ENCODE data around the gene C16orf92. TPM values are rescaled to one million over a fixed set of nuclear protein-coding genes. Genes with fewer than 3 reads are reported as not detected.

C16orf92 gene
- total and polyA plus RNA-seq, 2 of the 13 experiments (the other 11 are each of a cell fraction or from before 2014, with no cell fraction given), result not detected

- TF ChIP-seq, protein P1, sequence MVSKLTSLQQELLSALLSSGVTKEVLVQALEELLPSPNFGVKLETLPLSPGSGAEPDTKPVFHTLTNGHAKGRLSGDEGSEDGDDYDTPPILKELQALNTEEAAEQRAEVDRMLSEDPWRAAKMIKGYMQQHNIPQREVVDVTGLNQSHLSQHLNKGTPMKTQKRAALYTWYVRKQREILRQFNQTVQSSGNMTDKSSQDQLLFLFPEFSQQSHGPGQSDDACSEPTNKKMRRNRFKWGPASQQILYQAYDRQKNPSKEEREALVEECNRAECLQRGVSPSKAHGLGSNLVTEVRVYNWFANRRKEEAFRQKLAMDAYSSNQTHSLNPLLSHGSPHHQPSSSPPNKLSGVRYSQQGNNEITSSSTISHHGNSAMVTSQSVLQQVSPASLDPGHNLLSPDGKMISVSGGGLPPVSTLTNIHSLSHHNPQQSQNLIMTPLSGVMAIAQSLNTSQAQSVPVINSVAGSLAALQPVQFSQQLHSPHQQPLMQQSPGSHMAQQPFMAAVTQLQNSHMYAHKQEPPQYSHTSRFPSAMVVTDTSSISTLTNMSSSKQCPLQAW (CRISPR knock-in tag; IDR thresholded peaks at IDR 0.05), result 0 out of 2 replicates have a peak, but pooled peaks have one; percentile 26
- peak; percentile 40; the same call in 1 of the 2 replicates for TF ChIP-seq ARID3A (IDR thresholded peaks at IDR 0.05; ENCODE audit: low read depth, low read length)
- no peak for TF ChIP-seq SMC3 (IDR thresholded peaks at IDR 0.05; ENCODE audit: low read length)
- no peak for TF ChIP-seq FOXA1 (IDR thresholded peaks at IDR 0.05)
- TF ChIP-seq FOXA1 (CRISPR knock-in tag; IDR thresholded peaks at IDR 0.05), result peak; percentile 40; the same call in 1 of the 2 replicates
- TF ChIP-seq MED1 (CRISPR knock-in tag; IDR thresholded peaks at IDR 0.05), result peak; percentile 51
- no peak for TF ChIP-seq NFIC (IDR thresholded peaks at IDR 0.05; ENCODE audit: low read length)
- 0 out of 2 replicates have a peak, but pooled peaks have one; percentile 31 for TF ChIP-seq TBX2 (CRISPR knock-in tag; IDR thresholded peaks at IDR 0.05; ENCODE audit: borderline replicate concordance)
- TF ChIP-seq RXRB (CRISPR knock-in tag; IDR thresholded peaks at IDR 0.05; ENCODE audit: borderline replicate concordance), result peak; percentile 61; the same call in 1 of the 2 replicates
- no peak for TF ChIP-seq KDM5A (IDR thresholded peaks at IDR 0.05; ENCODE audit: borderline replicate concordance, low read length)
- no peak for TF ChIP-seq SIX4 (CRISPR knock-in tag; IDR thresholded peaks at IDR 0.05)
- TF ChIP-seq BCL6 (CRISPR knock-in tag; IDR thresholded peaks at IDR 0.05), result peak; percentile 41; the same call in 1 of the 2 replicates
- TF ChIP-seq ARNTL (CRISPR knock-in tag; IDR thresholded peaks at IDR 0.05), result 0 out of 2 replicates have a peak, but pooled peaks have one; percentile 45
- peak; percentile 64 for TF ChIP-seq SALL1 (CRISPR knock-in tag; IDR thresholded peaks at IDR 0.05)
- no peak for TF ChIP-seq SOX6 (IDR thresholded peaks at IDR 0.05)
- TF ChIP-seq SOX6 (CRISPR knock-in tag; IDR thresholded peaks at IDR 0.05), result peak; percentile 56
- no peak for TF ChIP-seq NR2F6 (IDR thresholded peaks at IDR 0.05)
- peak; percentile 22; the same call in 1 of the 2 replicates for TF ChIP-seq NR2F6 (CRISPR knock-in tag; IDR thresholded peaks at IDR 0.05)
- no peak for TF ChIP-seq ZFP36L2 (CRISPR knock-in tag; IDR thresholded peaks at IDR 0.05)
- TF ChIP-seq RARA (CRISPR knock-in tag; IDR thresholded peaks at IDR 0.05), result peak; percentile 61
- TF ChIP-seq MAFF (IDR thresholded peaks at IDR 0.05; ENCODE audit: low read depth, low read length), result no peak
- peak; percentile 66; the same call in 1 of the 2 replicates for TF ChIP-seq SMAD1 (CRISPR knock-in tag; IDR thresholded peaks at IDR 0.05; ENCODE audit: borderline replicate concordance, low read depth)
- TF ChIP-seq, protein P2, sequence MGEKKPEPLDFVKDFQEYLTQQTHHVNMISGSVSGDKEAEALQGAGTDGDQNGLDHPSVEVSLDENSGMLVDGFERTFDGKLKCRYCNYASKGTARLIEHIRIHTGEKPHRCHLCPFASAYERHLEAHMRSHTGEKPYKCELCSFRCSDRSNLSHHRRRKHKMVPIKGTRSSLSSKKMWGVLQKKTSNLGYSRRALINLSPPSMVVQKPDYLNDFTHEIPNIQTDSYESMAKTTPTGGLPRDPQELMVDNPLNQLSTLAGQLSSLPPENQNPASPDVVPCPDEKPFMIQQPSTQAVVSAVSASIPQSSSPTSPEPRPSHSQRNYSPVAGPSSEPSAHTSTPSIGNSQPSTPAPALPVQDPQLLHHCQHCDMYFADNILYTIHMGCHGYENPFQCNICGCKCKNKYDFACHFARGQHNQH (CRISPR knock-in tag; IDR thresholded peaks at IDR 0.05), result peak; percentile 57; the same call in 1 of the 2 replicates
- TF ChIP-seq ZSCAN29 (CRISPR knock-in tag; conservative IDR thresholded peaks at IDR 0.05), result peak; percentile 57; the same call in 1 of the 2 replicates
- TF ChIP-seq ZNF460 (CRISPR knock-in tag; IDR thresholded peaks at IDR 0.05; ENCODE audit: borderline replicate concordance), result peak; percentile 75
- peak; percentile 69 for TF ChIP-seq ZNF501 (CRISPR knock-in tag; IDR thresholded peaks at IDR 0.05)
- 0 out of 2 replicates have a peak, but pooled peaks have one; percentile 22 for TF ChIP-seq NR2C2 (CRISPR knock-in tag; IDR thresholded peaks at IDR 0.05; ENCODE audit: borderline replicate concordance)
- TF ChIP-seq ZNF652 (CRISPR knock-in tag; IDR thresholded peaks at IDR 0.05; ENCODE audit: borderline replicate concordance, low read depth), result peak; percentile 65
- TF ChIP-seq MAF1 (CRISPR knock-in tag; IDR thresholded peaks at IDR 0.05; ENCODE audit: borderline replicate concordance), result no peak
These were observed 6.3 kb upstream of the C16orf92 start (continued) for GRCh38 chr16:30016555-30017276.
